Neutrophil (primary cell): ENCODE data around the gene ATP5F1E.

Experiments
- H3K27ac ChIP-seq: fragments of 200-600 bp; sonication (generic); 2 replicates; pipeline ENCODE4 v1.5.1; 2016; ENCODE audit warnings: mild to moderate bottlenecking, moderate library complexity
- H3K27me3 ChIP-seq: fragments of 200-600 bp; sonication (generic); 2 replicates; pipeline ENCODE4 v1.6.0; 2016; ENCODE audit warnings: mild to moderate bottlenecking
- H3K36me3 ChIP-seq: fragments of 200-600 bp; sonication (generic); 2 replicates; pipeline ENCODE4 v1.5.1; 2017
- H3K4me1 ChIP-seq, 2 experiments: fragments of 200-600 bp in 1 of 2; sonication (generic) in 1 of 2; 1 replicate in 1 of 2; 2 replicates in 1 of 2; pipeline versions ENCODE4 v1.5.1 to v1.6.1; 2013 to 2016; ENCODE audit warnings: low read depth in 1 of 2, low read length in 1 of 2, mild to moderate bottlenecking in 1 of 2, moderate library complexity in 1 of 2; ENCODE audit not compliant: control insufficient read depth in 1 of 2, insufficient read depth in 1 of 2
- H3K4me3 ChIP-seq, 2 experiments: fragments of 200-600 bp in 1 of 2; sonication (generic) in 1 of 2; 1 replicate in 1 of 2; 2 replicates in 1 of 2; pipeline ENCODE4 v1.5.1; 2013 to 2016; ENCODE audit warnings: low read depth in 1 of 2, low read length in 1 of 2, mild to moderate bottlenecking in 1 of 2, moderate library complexity in 1 of 2
- H3K9me3 ChIP-seq: fragments of 200-600 bp; sonication (generic); 2 replicates; pipeline ENCODE4 v1.5.1; 2016
- CTCF ChIP-seq: fragments of 200-600 bp; sonication (generic); IDR thresholded peaks from 2 replicates; pipeline ENCODE4 v1.5.1; 2016; ENCODE audit warnings: antibody characterized with exemption

Gene ATP5F1E

GRCh38 chr20:59032023-59032712 lies at the start of gene ATP5F1E:
Gene ATP5F1E (minus strand): TSS chr20:59032335. CDS start chr20:59032251, 84 bp downstream.
- peaks cover 66% of the 10 kb centered on the region for H3K36me3 ChIP-seq
- peaks cover 37 to 38% of the 10 kb centered on the region in 2 experiments for H3K4me1 ChIP-seq
- no peaks in the 10 kb centered on the region for H3K27me3 ChIP-seq
- H3K4me3 ChIP-seq, result peak within 1 kb of the TSS; percentile 82 to 94
- peak within 1 kb of the TSS; percentile 93 for H3K27ac ChIP-seq
- TF ChIP-seq CTCF, result peak; percentile 21
- no peaks in the 10 kb centered on the region for H3K9me3 ChIP-seq

GRCh38 chr20:59081036-59081435 lies 48.9 kb upstream of the ATP5F1E start:
- H3K27ac ChIP-seq, result no peak overlapping the region
- H3K4me3 ChIP-seq, result no peak overlapping the region
- TF ChIP-seq CTCF, result no peak

GRCh38 chr20:59078231-59078630 lies 46.1 kb upstream of the ATP5F1E start:
- TF ChIP-seq CTCF, result no peak
- no peaks in the 10 kb centered on the region for H3K9me3 ChIP-seq
- peaks cover 73% of the 10 kb centered on the region for H3K27me3 ChIP-seq
- no peak overlapping the region for H3K4me3 ChIP-seq
- no peak overlapping the region for H3K27ac ChIP-seq
- H3K4me1 ChIP-seq, result no peaks in the 10 kb centered on the region
- no peaks in the 10 kb centered on the region for H3K36me3 ChIP-seq

More at GRCh38 chr20:59081036-59081435, 48.9 kb upstream of the ATP5F1E start:
- H3K4me1 ChIP-seq, result no peaks in the 10 kb centered on the region
- H3K27me3 ChIP-seq, result peaks cover 57% of the 10 kb centered on the region
- no peaks in the 10 kb centered on the region for H3K36me3 ChIP-seq
- no peaks in the 10 kb centered on the region for H3K9me3 ChIP-seq

- no peak for TF ChIP-seq CTCF
These were observed 45.6 kb upstream of the ATP5F1E start for GRCh38 chr20:59077705-59078104.

GRCh38 chr20:59075934-59076508 lies 43.9 kb upstream of the ATP5F1E start:
- peaks cover 78% of the 10 kb centered on the region for H3K27me3 ChIP-seq
- H3K4me1 ChIP-seq, result no peaks in the 10 kb centered on the region
- TF ChIP-seq CTCF, result no peak
- H3K4me3 ChIP-seq, result no peak overlapping the region
- H3K27ac ChIP-seq, result no peak overlapping the region
- no peaks in the 10 kb centered on the region for H3K36me3 ChIP-seq
- H3K9me3 ChIP-seq, result no peaks in the 10 kb centered on the region

More at GRCh38 chr20:59077705-59078104, 45.6 kb upstream of the ATP5F1E start:
- Histone ChIP-seq H3K27ac (no peak overlapping the region), H3K4me3 (no peak overlapping the region), H3K9me3 (no peaks in the 10 kb centered on the region), H3K27me3 (peaks cover 73% of the 10 kb centered on the region), H3K36me3 (no peaks in the 10 kb centered on the region), H3K4me1 (no peaks in the 10 kb centered on the region)
